ENCODE measurements around the gene ZACN. TPM values are rescaled to one million over a fixed set of nuclear protein-coding genes. Genes with fewer than 3 reads are reported as not detected.

The ZACN gene
- polyA plus RNA-seq, 2 of the 4 experiments (the other 2 are of a cell fraction) = 0.12 to 0.30 TPM

GRCh38 chr17:76083536-76084182 is 4.7 kb downstream of the ZACN start:
- no peak for DNase-seq (ENCODE audit: low read depth in 1 of 2, low spot score in 1 of 2)
- H3K27ac ChIP-seq = no peak overlapping the region
- no peak for FAIRE-seq
- no peak for ATAC-seq
- CTCF ChIA-PET = interaction anchor here (1.1 to 1.6 kb wide), 3 partner anchors 10 to 196 kb away, joined by 4 to 6 read pairs (median 5); no protein-coding TSS in a partner anchor
- WGBS (ENCODE audit: missing lambda C conversion rate) = 90% methylated on average over 13 of the region's 15 CpGs
- H3K9me3 ChIP-seq = no peaks in the 10 kb centered on the region
- H3K4me1 ChIP-seq = no peaks in the 10 kb centered on the region
- POLR2A ChIA-PET = no interaction called here
- TF ChIP-seq NR3C1 (IDR thresholded peaks at IDR 0.05) (no peak), USF2 (IDR thresholded peaks at IDR 0.05) (no peak), RARB (CRISPR knock-in tag; IDR thresholded peaks at IDR 0.05) (no peak), FOXS1 (CRISPR knock-in tag; IDR thresholded peaks at IDR 0.05) (no peak), ELK1 (IDR thresholded peaks at IDR 0.05; ENCODE audit: low read depth, low read length) (no peak), SMC3 (IDR thresholded peaks at IDR 0.05) (no peak), KDM5A (IDR thresholded peaks at IDR 0.05) (no peak), RFX5 (IDR thresholded peaks at IDR 0.05) (no peak), ZSCAN20 (CRISPR knock-in tag; IDR thresholded peaks at IDR 0.05) (no peak), CTCF (IDR thresholded peaks at IDR 0.05) (no peak), JUNB (IDR thresholded peaks at IDR 0.05) (no peak), SREBF2 (IDR thresholded peaks at IDR 0.05) (no peak), HDAC2 (IDR thresholded peaks at IDR 0.05) (no peak), CHD2 (IDR thresholded peaks at IDR 0.05; ENCODE audit: low read length, partially characterized antibody) (no peak), ESRRA (IDR thresholded peaks at IDR 0.05; ENCODE audit: borderline replicate concordance, low read length) (no peak), JUN (IDR thresholded peaks at IDR 0.05) (no peak), EHF (CRISPR knock-in tag; IDR thresholded peaks at IDR 0.05) (no peak), EP300 (IDR thresholded peaks at IDR 0.05) (no peak), NPAS2 (CRISPR knock-in tag; IDR thresholded peaks at IDR 0.05; ENCODE audit: borderline replicate concordance) (no peak)
- H3K4me2 ChIP-seq = no peak overlapping the region
- H3K4me3 ChIP-seq = no peak overlapping the region

GRCh38 chr17:76085066-76085730 is 6.2 kb downstream of the ZACN start:
- POLR2A ChIA-PET = interaction anchor here (1.2 kb wide), 1 partner anchor 305 kb away, joined by 3 read pairs; no protein-coding TSS in a partner anchor
- WGBS (ENCODE audit: missing lambda C conversion rate) = 91% methylated on average over 17 of the region's 17 CpGs

More at GRCh38 chr17:76085066-76085730, 6.2 kb downstream of the ZACN start:
- no peak overlapping the region for H3K27ac ChIP-seq
- DNase-seq (ENCODE audit: low read depth in 1 of 2, low spot score in 1 of 2) (no peak), ATAC-seq (no peak), FAIRE-seq (no peak)
- H3K4me1 ChIP-seq = no peaks in the 10 kb centered on the region
- CTCF ChIA-PET = interaction anchor here (0.9 to 2.3 kb wide), 6 partner anchors 11 to 214 kb away, joined by 3 to 8 read pairs (median 3); partner anchors contain the start of gene GALR2
- H3K9me3 ChIP-seq = no peaks in the 10 kb centered on the region
- H3K4me3 ChIP-seq = no peak overlapping the region
- H3K4me2 ChIP-seq = no peak overlapping the region
- TF ChIP-seq NFE2L2 (conservative IDR thresholded peaks at IDR 0.05; ENCODE audit: low read length) (no peak), ZSCAN20 (CRISPR knock-in tag; IDR thresholded peaks at IDR 0.05) (no peak), ZNF302 (CRISPR knock-in tag; IDR thresholded peaks at IDR 0.05) (no peak), HEYL (CRISPR knock-in tag; IDR thresholded peaks at IDR 0.05) (no peak), POLR2AphosphoS2 (conservative IDR thresholded peaks at IDR 0.05; ENCODE audit: low read length) (no peak), FOXS1 (CRISPR knock-in tag; IDR thresholded peaks at IDR 0.05) (no peak), PHF8 (IDR thresholded peaks at IDR 0.05; ENCODE audit: borderline replicate concordance, low read depth) (no peak), HMGXB4 (CRISPR knock-in tag; IDR thresholded peaks at IDR 0.05; ENCODE audit: borderline replicate concordance) (no peak), MYC (IDR thresholded peaks at IDR 0.05; ENCODE audit: borderline replicate concordance, low read length) (no peak), EHF (CRISPR knock-in tag; IDR thresholded peaks at IDR 0.05) (no peak)
